Colonic mucosa (tissue), 4 donors: Measurements from ENCODE around the gene UNC13A. TPM values are rescaled to one million over a fixed set of nuclear protein-coding genes. Genes with fewer than 3 reads are reported as not detected.

Experiments
- DNase-seq: peaks from one replicate; pipeline ENCODE4 v3.0.0-alpha.2; 2020
- H3K27ac ChIP-seq: fragments of 200-600 bp; one replicate; pipeline ENCODE4 v1.8.0; 2021
- H3K27me3 ChIP-seq: fragments of 200-600 bp; one replicate; pipeline ENCODE4 v1.8.0; 2021
- H3K36me3 ChIP-seq: fragments of 200-600 bp; one replicate; pipeline ENCODE4 v1.8.0; 2021
- H3K4me1 ChIP-seq: fragments of 200-600 bp; one replicate; pipeline ENCODE4 v1.8.0; 2021; ENCODE audit warnings: mild to moderate bottlenecking
- H3K4me3 ChIP-seq: fragments of 200-600 bp; one replicate; pipeline ENCODE4 v1.8.0; 2021
- H3K9ac ChIP-seq, 2 donors: one replicate each; pipeline ENCODE4 v1.7.0; 2013; ENCODE audit warnings: control low read depth in 2 of 2, low read depth in 2 of 2, low read length in 2 of 2
- H3K9me3 ChIP-seq: fragments of 200-600 bp; one replicate; pipeline ENCODE4 v1.8.0; 2021
- CTCF ChIP-seq: fragments of 200-600 bp; IDR thresholded peaks from one replicate; pipeline ENCODE4 v1.8.0; 2022; ENCODE audit warnings: antibody characterized with exemption, mild to moderate bottlenecking
- intact Hi-C: fragments of 100-400 bp; cut with DNase I; formaldehyde crosslinking; loops from one replicate; pipeline ENCODE4 v1.14.1; 2022
- total RNA-seq, 2 donors: library from RNA; stranded (reverse); fragmentation: NEBNext Ultra II Directional in 1 of 2; extraction: Animal tissue kit (Norgen Biotek cat#: 25700) in 1 of 2; gene quantifications; one replicate each; pipeline ENCODE4 v1.2.1, GENCODE V29; 2021
- donor health status: healthy.
- donor health status: DM: no; HTN: no; CAD: no.
- donor health status: DM: no; HTN: no; CAD: no.

The UNC13A gene
- total RNA-seq, 2 donors from 2014 or later, result 0.29 to 0.62 TPM

- peaks cover 10% of the 10 kb centered on the region for H3K36me3 ChIP-seq
- no peak overlapping the region for H3K9ac ChIP-seq
- H3K9me3 ChIP-seq, result no peaks in the 10 kb centered on the region
- no peak for DNase-seq
- no peaks in the 10 kb centered on the region for H3K27me3 ChIP-seq
- no peak overlapping the region for H3K27ac ChIP-seq
- H3K4me3 ChIP-seq, result no peak overlapping the region
- TF ChIP-seq CTCF, result no peak
- intact Hi-C loops, result no loop called here
- peaks cover 3% of the 10 kb centered on the region for H3K4me1 ChIP-seq
These were observed 34.6 kb upstream of the UNC13A start for GRCh38 chr19:17722655-17723240.

- Histone ChIP-seq H3K9me3 (no peaks in the 10 kb centered on the region), H3K27me3 (no peaks in the 10 kb centered on the region), H3K4me1 (peaks cover 3% of the 10 kb centered on the region), H3K4me3 (no peak overlapping the region), H3K9ac (no peak overlapping the region), H3K27ac (no peak overlapping the region), H3K36me3 (peaks cover 3% of the 10 kb centered on the region)
- DNase-seq, result no peak
- intact Hi-C loops, result no loop called here
- no peak for TF ChIP-seq CTCF
These were observed 33.7 kb upstream of the UNC13A start for GRCh38 chr19:17721821-17722220.

DNA sequence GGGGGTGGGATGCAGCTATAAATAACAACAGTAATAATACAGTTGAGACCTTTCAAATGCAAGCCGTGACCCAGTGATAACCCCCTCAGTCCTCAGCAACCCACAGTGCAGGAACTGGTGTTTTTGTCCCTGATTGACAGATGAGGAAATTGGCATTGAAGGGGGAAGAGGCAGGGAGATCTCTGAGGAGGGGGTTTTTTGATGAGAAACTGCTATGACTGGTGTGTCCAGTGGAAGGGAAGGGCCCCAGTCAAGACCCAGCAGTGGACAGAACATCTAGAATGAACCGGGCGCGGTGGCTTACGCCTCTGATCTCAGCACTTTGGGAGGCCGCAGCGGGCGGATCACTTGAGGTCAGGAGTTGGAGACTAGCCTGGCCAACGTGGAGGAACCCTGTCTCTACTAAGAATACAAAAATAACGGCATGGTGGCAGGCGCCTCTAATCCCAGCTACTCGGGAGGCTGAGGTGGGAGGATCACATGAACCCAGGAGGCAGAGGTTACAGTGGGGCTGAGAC lies 33.0 kb upstream of the UNC13A start:
- no peaks in the 10 kb centered on the region for H3K9me3 ChIP-seq
- no peak for DNase-seq
- H3K27me3 ChIP-seq, result no peaks in the 10 kb centered on the region
- H3K9ac ChIP-seq, result no peak overlapping the region
- H3K4me1 ChIP-seq, result peaks cover 3% of the 10 kb centered on the region
- H3K4me3 ChIP-seq, result no peak overlapping the region
- intact Hi-C loops, result no loop called here
- TF ChIP-seq CTCF, result no peak
- H3K36me3 ChIP-seq, result no peaks in the 10 kb centered on the region
- no peak overlapping the region for H3K27ac ChIP-seq

GRCh38 chr19:17720440-17720839 lies 32.3 kb upstream of the UNC13A start:
- H3K27ac ChIP-seq, result no peak overlapping the region
- intact Hi-C loops, result no loop called here
- TF ChIP-seq CTCF, result no peak

DNA sequence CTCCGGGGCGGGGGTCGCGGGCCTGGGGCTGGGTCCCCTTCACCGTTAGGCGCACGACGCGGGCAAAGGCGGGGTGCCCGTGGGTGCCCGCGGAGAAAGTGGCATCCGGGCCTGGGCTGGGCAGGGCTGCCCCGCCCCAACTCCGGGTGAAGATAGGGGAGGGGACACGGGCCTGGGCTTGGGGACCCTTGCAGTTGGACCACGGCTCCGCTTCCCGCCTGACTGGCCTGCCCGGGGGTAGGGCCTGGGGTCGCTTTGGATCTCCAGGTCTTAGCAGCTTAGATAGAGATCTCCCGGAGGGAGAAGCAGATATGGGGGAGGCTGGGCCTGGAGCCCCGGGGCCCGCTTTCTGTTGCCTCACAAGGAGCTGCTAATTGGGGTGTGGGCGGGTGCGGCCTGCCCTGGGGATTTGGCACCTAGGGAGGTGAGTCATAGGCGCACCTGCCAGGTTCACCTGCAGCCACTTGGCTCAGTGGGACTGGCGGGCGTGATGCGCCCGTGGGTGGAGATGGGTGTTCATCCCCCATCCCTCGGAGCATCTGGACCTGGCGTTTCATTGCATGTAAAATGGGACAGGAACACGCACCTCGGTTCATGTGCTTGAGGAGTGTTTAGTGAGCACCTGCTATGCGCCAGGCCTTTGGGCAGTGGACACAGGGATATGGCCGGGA lies 31.7 kb upstream of the UNC13A start:
- intact Hi-C loops, result no loop called here
- no peaks in the 10 kb centered on the region for H3K9me3 ChIP-seq

More at GRCh38 chr19:17720440-17720839, 32.3 kb upstream of the UNC13A start:
- no peak for DNase-seq
- Histone ChIP-seq H3K36me3 (no peaks in the 10 kb centered on the region), H3K9ac (peak overlapping the region; percentile 72 to 83), H3K4me1 (peaks cover 3% of the 10 kb centered on the region), H3K4me3 (peak overlapping the region; percentile 95), H3K27me3 (no peaks in the 10 kb centered on the region), H3K9me3 (no peaks in the 10 kb centered on the region)

More for the DNA sequence above, 31.7 kb upstream of the UNC13A start:
- Histone ChIP-seq H3K27ac (peak overlapping the region; percentile 55), H3K36me3 (no peaks in the 10 kb centered on the region), H3K4me3 (peak overlapping the region; percentile 95), H3K4me1 (peaks cover 3% of the 10 kb centered on the region), H3K27me3 (no peaks in the 10 kb centered on the region), H3K9ac (peak overlapping the region; percentile 72 to 83)
- TF ChIP-seq CTCF, result no peak
- DNase-seq, result peak; percentile 60
